ENCODE results near the gene NFIC.
"Not testable (repeated sequence)": the region's sequence is repeated elsewhere in the genome, so short reads cannot be mapped to it uniquely, and the experiment has no call there.

The NFIC gene

GRCh38 chr19:3325451-3325850, 40.9 kb upstream of the NFIC start:
- H3K27me3 ChIP-seq (ENCODE audit: control insufficient read depth, insufficient read depth, low read length), result peaks cover 31% of the 10 kb centered on the region; the same call in 1 of the 2 replicates
- H3K4me3 ChIP-seq (ENCODE audit: low read depth, low read length), result no peak overlapping the region
- no peaks in the 10 kb centered on the region for H3K36me3 ChIP-seq (ENCODE audit: control insufficient read depth, insufficient read depth, low read length)
- H3K27ac ChIP-seq (ENCODE audit: low read depth, low read length), result no peak overlapping the region
- H3K4me1 ChIP-seq (ENCODE audit: control insufficient read depth, insufficient read depth, low read length), result no peaks in the 10 kb centered on the region
- H3K9me3 ChIP-seq (ENCODE audit: control insufficient read depth, insufficient read depth, low read depth, low read length), result no peaks in the 10 kb centered on the region
- H3K9ac ChIP-seq (ENCODE audit: low read length), result no peak overlapping the region

GRCh38 chr19:3328743-3329142, 37.6 kb upstream of the NFIC start:
- no peaks in the 10 kb centered on the region for H3K36me3 ChIP-seq (ENCODE audit: control insufficient read depth, insufficient read depth, low read length)
- H3K4me3 ChIP-seq (ENCODE audit: low read depth, low read length), result no peak overlapping the region
- no peaks in the 10 kb centered on the region for H3K9me3 ChIP-seq (ENCODE audit: control insufficient read depth, insufficient read depth, low read depth, low read length)
- H3K4me1 ChIP-seq (ENCODE audit: control insufficient read depth, insufficient read depth, low read length), result no peaks in the 10 kb centered on the region
- H3K27me3 ChIP-seq (ENCODE audit: control insufficient read depth, insufficient read depth, low read length), result peaks cover 23% of the 10 kb centered on the region; the same call in 1 of the 2 replicates
- no peak overlapping the region for H3K27ac ChIP-seq (ENCODE audit: low read depth, low read length)
- no peak overlapping the region for H3K9ac ChIP-seq (ENCODE audit: low read length)

GRCh38 chr19:3330047-3330446, 36.3 kb upstream of the NFIC start:
- Histone ChIP-seq H3K36me3 (ENCODE audit: control insufficient read depth, insufficient read depth, low read length) (no peaks in the 10 kb centered on the region), H3K9me3 (ENCODE audit: control insufficient read depth, insufficient read depth, low read depth, low read length) (no peaks in the 10 kb centered on the region), H3K4me1 (ENCODE audit: control insufficient read depth, insufficient read depth, low read length) (no peaks in the 10 kb centered on the region), H3K9ac (ENCODE audit: low read length) (no peak overlapping the region), H3K27ac (ENCODE audit: low read depth, low read length) (no peak overlapping the region), H3K4me3 (ENCODE audit: low read depth, low read length) (no peak overlapping the region), H3K27me3 (ENCODE audit: control insufficient read depth, insufficient read depth, low read length) (peaks cover 27% of the 10 kb centered on the region; the same call in 1 of the 2 replicates)

GRCh38 chr19:3332232-3332631, 34.2 kb upstream of the NFIC start:
- H3K4me1 ChIP-seq (ENCODE audit: control insufficient read depth, insufficient read depth, low read length); H3K9ac ChIP-seq (ENCODE audit: low read length); H3K36me3 ChIP-seq (ENCODE audit: control insufficient read depth, insufficient read depth, low read length); H3K9me3 ChIP-seq (ENCODE audit: control insufficient read depth, insufficient read depth, low read depth, low read length); H3K27ac ChIP-seq (ENCODE audit: low read depth, low read length); H3K4me3 ChIP-seq (ENCODE audit: low read depth, low read length): not testable (repeated sequence)
- H3K27me3 ChIP-seq (ENCODE audit: control insufficient read depth, insufficient read depth, low read length), result peaks cover 43% of the 10 kb centered on the region

GRCh38 chr19:3333020-3333583, 33.3 kb upstream of the NFIC start:
- no peaks in the 10 kb centered on the region for H3K4me1 ChIP-seq (ENCODE audit: control insufficient read depth, insufficient read depth, low read length)
- no peaks in the 10 kb centered on the region for H3K9me3 ChIP-seq (ENCODE audit: control insufficient read depth, insufficient read depth, low read depth, low read length)
- no peak overlapping the region for H3K4me3 ChIP-seq (ENCODE audit: low read depth, low read length)
- no peak overlapping the region for H3K27ac ChIP-seq (ENCODE audit: low read depth, low read length)
- no peak overlapping the region for H3K9ac ChIP-seq (ENCODE audit: low read length)
- no peaks in the 10 kb centered on the region for H3K36me3 ChIP-seq (ENCODE audit: control insufficient read depth, insufficient read depth, low read length)
- peaks cover 43% of the 10 kb centered on the region for H3K27me3 ChIP-seq (ENCODE audit: control insufficient read depth, insufficient read depth, low read length)

GRCh38 chr19:3333662-3334061, 32.7 kb upstream of the NFIC start:
- Histone ChIP-seq H3K27me3 (ENCODE audit: control insufficient read depth, insufficient read depth, low read length) (peaks cover 43% of the 10 kb centered on the region), H3K4me1 (ENCODE audit: control insufficient read depth, insufficient read depth, low read length) (no peaks in the 10 kb centered on the region), H3K27ac (ENCODE audit: low read depth, low read length) (no peak overlapping the region), H3K9me3 (ENCODE audit: control insufficient read depth, insufficient read depth, low read depth, low read length) (no peaks in the 10 kb centered on the region), H3K36me3 (ENCODE audit: control insufficient read depth, insufficient read depth, low read length) (no peaks in the 10 kb centered on the region), H3K4me3 (ENCODE audit: low read depth, low read length) (no peak overlapping the region), H3K9ac (ENCODE audit: low read length) (no peak overlapping the region)

GRCh38 chr19:3334749-3335430, 31.5 kb upstream of the NFIC start:
- H3K4me1 ChIP-seq (ENCODE audit: control insufficient read depth, insufficient read depth, low read length); H3K4me3 ChIP-seq (ENCODE audit: low read depth, low read length); H3K9me3 ChIP-seq (ENCODE audit: control insufficient read depth, insufficient read depth, low read depth, low read length); H3K27ac ChIP-seq (ENCODE audit: low read depth, low read length); H3K9ac ChIP-seq (ENCODE audit: low read length); H3K36me3 ChIP-seq (ENCODE audit: control insufficient read depth, insufficient read depth, low read length): not testable (repeated sequence)
- H3K27me3 ChIP-seq (ENCODE audit: control insufficient read depth, insufficient read depth, low read length), result peaks cover 44% of the 10 kb centered on the region

- H3K27ac ChIP-seq (ENCODE audit: low read depth, low read length), result no peak overlapping the region
- peaks cover 43% of the 10 kb centered on the region for H3K27me3 ChIP-seq (ENCODE audit: control insufficient read depth, insufficient read depth, low read length)
- H3K4me1 ChIP-seq (ENCODE audit: control insufficient read depth, insufficient read depth, low read length), result no peaks in the 10 kb centered on the region
These were observed 30.7 kb upstream of the NFIC start for GRCh38 chr19:3335431-3336350.

GRCh38 chr19:3336351-3336679, 30.1 kb upstream of the NFIC start:
- H3K9me3 ChIP-seq (ENCODE audit: control insufficient read depth, insufficient read depth, low read depth, low read length), result no peaks in the 10 kb centered on the region
- peaks cover 39% of the 10 kb centered on the region for H3K27me3 ChIP-seq (ENCODE audit: control insufficient read depth, insufficient read depth, low read length)
- no peak overlapping the region for H3K27ac ChIP-seq (ENCODE audit: low read depth, low read length)
- no peak overlapping the region for H3K9ac ChIP-seq (ENCODE audit: low read length)
- H3K36me3 ChIP-seq (ENCODE audit: control insufficient read depth, insufficient read depth, low read length), result no peaks in the 10 kb centered on the region
- no peak overlapping the region for H3K4me3 ChIP-seq (ENCODE audit: low read depth, low read length)
- H3K4me1 ChIP-seq (ENCODE audit: control insufficient read depth, insufficient read depth, low read length), result no peaks in the 10 kb centered on the region

More at GRCh38 chr19:3335431-3336350, 30.7 kb upstream of the NFIC start:
- Histone ChIP-seq H3K9ac (ENCODE audit: low read length) (no peak overlapping the region), H3K9me3 (ENCODE audit: control insufficient read depth, insufficient read depth, low read depth, low read length) (no peaks in the 10 kb centered on the region), H3K36me3 (ENCODE audit: control insufficient read depth, insufficient read depth, low read length) (no peaks in the 10 kb centered on the region), H3K4me3 (ENCODE audit: low read depth, low read length) (no peak overlapping the region)

GRCh38 chr19:3336680-3337523, 29.5 kb upstream of the NFIC start:
- Histone ChIP-seq H3K4me3 (ENCODE audit: low read depth, low read length) (no peak overlapping the region), H3K27ac (ENCODE audit: low read depth, low read length) (no peak overlapping the region), H3K27me3 (ENCODE audit: control insufficient read depth, insufficient read depth, low read length) (peaks cover 36% of the 10 kb centered on the region), H3K9ac (ENCODE audit: low read length) (no peak overlapping the region), H3K4me1 (ENCODE audit: control insufficient read depth, insufficient read depth, low read length) (no peaks in the 10 kb centered on the region), H3K9me3 (ENCODE audit: control insufficient read depth, insufficient read depth, low read depth, low read length) (no peaks in the 10 kb centered on the region), H3K36me3 (ENCODE audit: control insufficient read depth, insufficient read depth, low read length) (no peaks in the 10 kb centered on the region)

All from HUES6 (cell line).